ENCODE results near the gene ERCC8.

GRCh38 chr5:60872892-60873291 is 72.0 kb downstream of the ERCC8 start:
- TF ChIP-seq CTCF (IDR thresholded peaks at IDR 0.05; ENCODE audit: low read depth, low read length, missing input control) (no peak), GABPA (IDR thresholded peaks at IDR 0.05 in 1 of 2, conservative IDR thresholded peaks at IDR 0.05 in 1 of 2) (no peak), ZBTB33 (IDR thresholded peaks at IDR 0.05) (no peak), TAF1 (conservative IDR thresholded peaks at IDR 0.05) (no peak), FOXA1 (IDR thresholded peaks at IDR 0.05) (no peak), RAD21 (IDR thresholded peaks at IDR 0.05) (no peak), MAX (IDR thresholded peaks at IDR 0.05) (no peak), YY1 (IDR thresholded peaks at IDR 0.05) (no peak), EGR1 (IDR thresholded peaks at IDR 0.05; ENCODE audit: low read depth in 2 of 2) (no peak), JUND (IDR thresholded peaks at IDR 0.05) (no peak), NR2F2 (IDR thresholded peaks at IDR 0.05) (no peak)

Data from liver (tissue), 3 donors.